GM23248 (cell line): ENCODE data around the gene IARS1. TPM values are rescaled to one million over a fixed set of nuclear protein-coding genes. Genes with fewer than 3 reads are reported as not detected.

Source experiments
- DNase-seq: peaks from one replicate; pipeline ENCODE4 v3.0.0-alpha.2; 2015
- H2AFZ ChIP-seq: fragments of 200-600 bp; sonication (generic); 2 replicates; pipeline ENCODE4 v1.6.1; 2016; ENCODE audit warnings: antibody characterized with exemption
- H3F3A ChIP-seq: fragments of 200-600 bp; sonication (generic); 2 replicates; pipeline ENCODE4 v1.6.1; 2016; ENCODE audit warnings: mild to moderate bottlenecking, antibody characterized with exemption, mixed run types; ENCODE audit not compliant: insufficient read depth
- H3K27ac ChIP-seq: fragments of 200-600 bp; sonication (generic); 2 replicates; pipeline ENCODE4 v1.5.1; 2016; ENCODE audit warnings: mild to moderate bottlenecking
- H3K27me3 ChIP-seq: fragments of 200-600 bp; sonication (generic); replicated peaks from 2 replicates; pipeline ENCODE4 v1.6.1; 2016; ENCODE audit warnings: mild to moderate bottlenecking; ENCODE audit not compliant: insufficient read depth
- H3K36me3 ChIP-seq: fragments of 200-600 bp; sonication (generic); 2 replicates; pipeline ENCODE4 v1.6.1; 2016; ENCODE audit warnings: low read depth, mild to moderate bottlenecking
- H3K4me1 ChIP-seq: fragments of 200-600 bp; sonication (generic); 2 replicates; pipeline ENCODE4 v1.6.1; 2016; ENCODE audit warnings: mild to moderate bottlenecking; ENCODE audit not compliant: insufficient read depth
- H3K4me2 ChIP-seq: fragments of 200-600 bp; sonication (generic); one replicate; pipeline ENCODE4 v1.6.1; 2016; ENCODE audit warnings: mild to moderate bottlenecking; ENCODE audit not compliant: unreplicated experiment
- H3K4me3 ChIP-seq: fragments of 200-600 bp; sonication (generic); 2 replicates; pipeline ENCODE4 v1.5.1; 2016; ENCODE audit warnings: mild to moderate bottlenecking
- H3K79me2 ChIP-seq: fragments of 200-600 bp; sonication (generic); 2 replicates; pipeline ENCODE4 v1.6.1; 2016; ENCODE audit warnings: mild to moderate bottlenecking; ENCODE audit not compliant: insufficient read depth
- H3K9ac ChIP-seq: fragments of 200-600 bp; sonication (generic); 2 replicates; pipeline ENCODE4 v1.6.1; 2016; ENCODE audit warnings: mild to moderate bottlenecking
- H3K9me2 ChIP-seq: fragments of 200-600 bp; sonication (generic); 2 replicates; pipeline ENCODE4 v1.6.1; 2016; ENCODE audit warnings: mixed run types, mild to moderate bottlenecking, moderate library complexity; ENCODE audit not compliant: insufficient read depth
- H3K9me3 ChIP-seq: fragments of 200-600 bp; sonication (generic); one replicate; pipeline ENCODE4 v1.6.1; 2017; ENCODE audit warnings: low read depth
- H4K20me1 ChIP-seq: fragments of 200-600 bp; sonication (generic); 2 replicates; pipeline ENCODE4 v1.6.0; 2016; ENCODE audit not compliant: insufficient read depth
- EZH2 ChIP-seq: fragments of 200-600 bp; sonication (generic); IDR thresholded peaks from 2 replicates; pipeline ENCODE4 v1.6.1; 2018; ENCODE audit warnings: antibody characterized with exemption, mild to moderate bottlenecking; ENCODE audit not compliant: insufficient read depth, poor library complexity, severe bottlenecking
- EZH2phosphoT487 ChIP-seq: fragments of 200-600 bp; sonication (generic); IDR thresholded peaks from 2 replicates; pipeline ENCODE4 v1.6.1; 2018; ENCODE audit warnings: antibody characterized with exemption, moderate library complexity, mild to moderate bottlenecking, low read depth; ENCODE audit not compliant: insufficient read depth
- whole genome bisulfite sequencing, 2 experiments: methylation state at CpG; one replicate each; pipeline ENCODE4 v1.1.6; 2015 to 2017; ENCODE audit warnings: low lambda C conversion rate in 2 of 2, low coverage in 1 of 2; ENCODE audit errors: missing lambda C conversion rate in 2 of 2; 5-methylcytosine and 5-hydroxymethylcytosine counted together
- in situ Hi-C: fragments of 300-500 bp; cut with MboI; formaldehyde crosslinking; loops from 2 replicates; pipeline ENCODE4 v1.15.0; 2020
- polyA plus RNA-seq: library from polyadenylated mRNA; unstranded; fragments of >200 nt; fragmentation: Nextera tagmentation; extraction: Ambion mirVana; gene quantifications from 2 replicates; pipeline ENCODE4 v1.2.1, GENCODE V29; 2016
- total RNA-seq: library from RNA; depleted of rRNA; stranded (reverse); fragments of >200 nt; shearing (Covaris generic); gene quantifications from 2 replicates; pipeline ENCODE4 v1.2.3, GENCODE V29; 2014

The IARS1 gene
- total and polyA plus RNA-seq, 2 experiments from 2014 or later = 223 to 343 TPM

DNA sequence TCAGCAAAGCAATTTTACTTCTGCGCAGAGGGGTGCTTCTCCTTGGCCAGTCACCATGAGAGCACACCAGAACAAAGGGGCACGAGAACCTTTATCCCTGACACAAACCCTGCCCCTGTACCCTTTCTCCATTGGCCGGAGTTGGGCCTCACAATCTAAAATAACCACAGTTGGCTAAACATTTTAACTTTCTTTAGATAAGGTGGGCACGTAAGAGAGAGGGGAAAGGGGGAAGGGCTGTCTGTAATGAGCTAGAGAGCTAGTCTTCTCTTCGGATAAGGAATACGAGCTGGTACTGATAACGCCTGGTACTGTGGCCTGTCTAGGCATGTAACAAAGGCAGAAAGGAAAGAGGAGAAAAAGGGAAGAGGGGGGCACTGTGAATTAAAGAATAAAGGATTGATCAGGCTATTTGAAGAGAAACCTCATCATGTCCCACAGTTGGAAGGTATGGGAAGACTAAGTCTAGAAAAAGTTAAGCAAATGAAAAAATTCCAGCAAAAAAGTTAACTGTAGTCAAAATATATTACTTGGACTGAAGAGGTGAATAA is 1.8 kb upstream of the IARS1 start:
- Histone ChIP-seq H3K4me1 (peaks cover 29% of the 10 kb centered on the region), H3K79me2 (peaks cover 43% of the 10 kb centered on the region), H3K4me3 (no peak overlapping the region; the same call in 1 of the 2 replicates), H3K27ac (peak overlapping the region; percentile 86), H2AFZ (peak overlapping the region; percentile 84; the same call in 1 of the 2 replicates), H4K20me1 (0 out of 2 replicates have a peak, but pooled peaks cover 6% of the 10 kb centered on the region), H3F3A (peaks cover 56% of the 10 kb centered on the region), H3K9ac (no peak overlapping the region), H3K36me3 (peaks cover 43% of the 10 kb centered on the region), H3K9me3 (no peaks in the 10 kb centered on the region), H3K27me3 (no peaks in the 10 kb centered on the region), H3K4me2 (no peak overlapping the region), H3K9me2 (no peaks in the 10 kb centered on the region)
- in situ Hi-C loops = no loop called here
- WGBS, 2 experiments = 85 to 87% methylated on average over 7 of the region's 7 CpGs
- TF ChIP-seq EZH2phosphoT487 (no peak), EZH2 (no peak)
- no peak for DNase-seq

DNA sequence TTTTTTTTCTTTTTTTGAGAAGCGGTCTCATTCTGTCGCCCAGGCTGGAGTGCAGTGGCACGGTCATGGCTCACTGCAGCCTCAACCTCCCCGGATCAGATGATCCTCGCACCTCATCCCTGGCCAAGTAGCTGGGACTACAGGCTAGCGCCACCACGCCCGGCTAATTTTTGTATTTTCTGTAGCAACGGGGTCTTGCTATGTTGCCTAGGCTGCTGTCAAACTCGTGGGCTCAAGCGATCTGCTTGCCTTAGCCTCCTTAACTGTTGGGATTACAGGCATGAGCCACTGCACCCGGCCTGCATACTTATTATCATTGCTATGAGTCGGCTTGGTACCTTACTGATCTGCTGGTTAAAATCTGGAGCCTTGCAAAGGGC is 790 bp upstream of the IARS1 start:
- Histone ChIP-seq H3K79me2 (peaks cover 53% of the 10 kb centered on the region), H3K4me2 (peak overlapping the region; percentile 85), H3K27me3 (no peaks in the 10 kb centered on the region), H3K27ac (peak overlapping the region; percentile 86), H3K9me2 (no peaks in the 10 kb centered on the region), H3F3A (peaks cover 65% of the 10 kb centered on the region), H3K36me3 (peaks cover 34% of the 10 kb centered on the region), H3K4me3 (peak overlapping the region; percentile 97), H3K9ac (peak overlapping the region; percentile 97), H3K4me1 (peaks cover 39% of the 10 kb centered on the region), H4K20me1 (peaks cover 11% of the 10 kb centered on the region; the same call in 1 of the 2 replicates), H2AFZ (peak overlapping the region; percentile 84), H3K9me3 (no peaks in the 10 kb centered on the region)
- no peak for TF ChIP-seq EZH2phosphoT487
- TF ChIP-seq EZH2 = no peak
- DNase-seq = peak; percentile 68
- 4 to 6% methylated on average over 13 of the region's 13 CpGs for WGBS, 2 experiments
- in situ Hi-C loops = no loop called here

DNA sequence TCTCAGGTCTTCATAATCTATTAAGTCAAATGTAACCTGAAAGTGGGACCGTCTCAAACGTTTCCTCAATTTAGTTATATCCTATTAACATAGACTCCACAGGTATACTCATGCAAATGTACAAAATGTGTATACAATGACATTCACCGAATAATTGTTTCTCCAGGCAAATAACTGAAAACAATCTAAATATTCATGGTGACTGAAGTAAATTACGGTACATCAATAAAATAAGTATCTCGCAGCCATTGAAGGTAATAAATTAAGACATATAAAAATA is 482 bp downstream of the IARS1 start:
- H4K20me1 ChIP-seq = peaks cover 11% of the 10 kb centered on the region; the same call in 1 of the 2 replicates
- WGBS, 2 experiments = 2% methylated on average over 5 of the region's 5 CpGs
- H3K27ac ChIP-seq = peak overlapping the region; percentile 86
- in situ Hi-C loops = no loop called here
- no peak for DNase-seq
- H2AFZ ChIP-seq = peak overlapping the region; percentile 66
- TF ChIP-seq EZH2 = no peak
- no peak for TF ChIP-seq EZH2phosphoT487
- peaks cover 72% of the 10 kb centered on the region for H3F3A ChIP-seq
- H3K4me1 ChIP-seq = peaks cover 39% of the 10 kb centered on the region
- H3K79me2 ChIP-seq = peaks cover 66% of the 10 kb centered on the region
- peak overlapping the region; percentile 92 for H3K4me2 ChIP-seq
- peak overlapping the region; percentile 97 for H3K4me3 ChIP-seq
- no peaks in the 10 kb centered on the region for H3K9me2 ChIP-seq
- H3K27me3 ChIP-seq = no peaks in the 10 kb centered on the region
- H3K9me3 ChIP-seq = no peaks in the 10 kb centered on the region
- H3K36me3 ChIP-seq = peaks cover 30% of the 10 kb centered on the region
- H3K9ac ChIP-seq = peak overlapping the region; percentile 97

DNA sequence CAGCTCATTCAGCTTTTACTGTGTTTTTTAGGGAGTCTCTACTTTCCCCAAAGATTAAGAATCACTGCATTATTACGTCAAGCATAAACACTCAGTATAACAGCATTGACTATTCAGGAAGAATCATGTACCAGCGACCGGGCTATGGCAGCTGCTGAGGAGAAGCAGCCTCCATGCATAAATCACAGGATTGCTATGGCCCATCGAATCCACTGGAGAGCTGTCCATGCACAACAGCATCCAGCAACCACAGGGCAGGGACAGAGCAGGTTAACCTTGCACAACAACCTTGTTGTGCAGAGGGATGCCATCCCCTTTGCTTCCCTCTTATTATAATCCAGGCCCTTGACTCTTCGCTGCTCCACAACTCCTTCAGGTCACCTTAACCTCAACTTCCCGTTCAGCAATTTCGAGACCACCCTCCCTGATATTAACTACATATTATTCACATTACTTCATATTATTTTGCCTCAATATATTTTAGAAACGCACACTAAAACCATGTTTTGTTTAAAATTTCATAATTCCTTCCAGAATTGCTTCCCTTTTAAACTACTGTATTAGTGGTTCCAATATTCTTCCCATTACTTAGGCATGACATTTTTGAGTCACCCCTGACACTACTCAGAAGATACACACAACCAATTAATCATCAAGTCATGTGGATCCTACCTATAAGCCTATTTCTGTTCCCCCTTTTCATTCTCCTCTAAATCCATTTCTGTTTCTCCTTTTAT is 991 bp downstream of the IARS1 start:
- Histone ChIP-seq H3K9ac (peak overlapping the region; percentile 97), H2AFZ (peak overlapping the region; percentile 66; the same call in 1 of the 2 replicates), H3K27me3 (no peaks in the 10 kb centered on the region), H3K4me3 (peak overlapping the region; percentile 97), H3K4me1 (peaks cover 39% of the 10 kb centered on the region), H4K20me1 (peaks cover 11% of the 10 kb centered on the region; the same call in 1 of the 2 replicates), H3K4me2 (peak overlapping the region; percentile 92), H3F3A (peaks cover 72% of the 10 kb centered on the region), H3K79me2 (peaks cover 71% of the 10 kb centered on the region), H3K9me3 (no peaks in the 10 kb centered on the region), H3K9me2 (no peaks in the 10 kb centered on the region), H3K27ac (peak overlapping the region; percentile 86), H3K36me3 (peaks cover 30% of the 10 kb centered on the region)
- TF ChIP-seq EZH2 = no peak
- TF ChIP-seq EZH2phosphoT487 = no peak
- DNase-seq = peak; percentile 63
- 20 to 23% methylated on average over 8 of the region's 8 CpGs for WGBS, 2 experiments
- in situ Hi-C loops = no loop called here
